ENCODE measurements around the gene CLPTM1L.

CLPTM1L gene

DNA sequence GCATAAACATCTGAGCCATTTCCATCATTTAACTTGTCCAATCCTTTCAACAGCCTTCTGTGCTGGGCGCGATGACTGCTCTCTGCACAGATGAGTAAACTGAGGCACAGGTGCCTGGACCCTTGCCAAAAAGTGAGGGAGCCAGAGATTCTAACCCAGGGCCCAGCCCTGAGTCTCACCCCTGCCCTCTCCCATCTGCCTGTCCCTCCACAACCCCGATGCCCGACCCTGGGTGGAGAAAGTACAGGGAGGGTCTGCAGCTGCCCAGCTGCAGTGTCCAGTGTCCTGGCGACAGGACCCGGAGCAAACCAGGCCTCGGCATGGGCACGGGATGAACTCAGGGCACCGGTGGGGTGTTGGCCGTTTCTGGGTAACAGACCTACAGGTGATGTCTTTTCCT is 39.6 kb upstream of the CLPTM1L start:
- intact Hi-C loops (cut with micrococcal nuclease), result no loop called here
- Mint-ChIP-seq H3K27ac (no peak overlapping the region), H3K4me1 (ENCODE audit: low read depth) (peaks cover 22% of the 10 kb centered on the region), H3K36me3 (ENCODE audit: low read depth) (no peaks in the 10 kb centered on the region), H3K4me3 (no peak overlapping the region), H3K9me3 (no peaks in the 10 kb centered on the region), H3K27me3 (peaks cover 54% of the 10 kb centered on the region)

DNA sequence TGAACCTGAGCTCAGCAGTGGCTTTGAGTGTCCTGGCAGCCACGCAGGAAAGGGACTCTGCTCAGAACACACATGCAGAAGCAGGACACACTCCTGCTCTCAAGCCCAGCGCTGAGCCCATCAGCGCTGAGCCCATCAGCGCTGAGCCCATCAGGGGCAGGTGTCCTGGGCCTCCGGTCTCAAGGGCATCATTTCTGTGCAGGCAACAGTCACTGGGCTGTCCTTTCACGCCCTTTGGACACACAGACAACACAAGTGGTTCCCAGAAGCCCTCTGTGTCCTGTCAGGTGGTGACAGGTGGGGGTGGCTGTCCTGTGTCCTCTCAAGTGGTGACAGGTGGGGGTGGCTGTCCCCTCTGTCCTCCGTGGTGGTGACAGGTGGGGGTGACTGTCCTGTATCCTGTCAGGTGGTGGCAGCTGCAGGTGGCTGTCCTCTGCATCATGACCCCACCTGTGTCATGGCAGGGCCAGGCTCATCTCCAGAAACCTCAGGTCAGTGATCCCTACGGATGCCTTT is 39.0 kb upstream of the CLPTM1L start:
- intact Hi-C loops (cut with micrococcal nuclease), result no loop called here
- no peak overlapping the region for H3K27ac Mint-ChIP-seq
- H3K36me3 Mint-ChIP-seq (ENCODE audit: low read depth), result no peaks in the 10 kb centered on the region
- H3K4me3 Mint-ChIP-seq, result no peak overlapping the region
- H3K4me1 Mint-ChIP-seq (ENCODE audit: low read depth), result peaks cover 22% of the 10 kb centered on the region
- H3K9me3 Mint-ChIP-seq, result no peaks in the 10 kb centered on the region
- H3K27me3 Mint-ChIP-seq, result peaks cover 54% of the 10 kb centered on the region

DNA sequence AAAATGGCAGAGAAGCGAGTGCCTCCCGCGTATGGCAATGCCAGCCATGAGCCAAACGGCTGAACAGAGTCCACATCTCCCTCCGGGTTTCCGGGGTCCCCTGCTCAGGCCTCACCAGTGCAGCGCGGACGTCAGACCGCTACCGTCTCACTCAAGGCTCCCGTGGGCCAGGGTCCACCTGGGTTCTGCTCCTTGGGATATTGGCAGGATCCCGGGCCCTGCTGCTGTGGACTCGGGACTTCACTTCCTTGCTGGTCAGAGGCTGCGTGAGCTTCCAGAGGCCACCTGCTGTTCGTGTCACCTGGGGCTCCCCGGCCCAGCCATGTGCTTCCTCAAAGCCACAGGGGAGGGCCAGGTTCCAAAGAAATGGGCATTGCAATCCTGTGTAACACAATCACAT is 38.4 kb upstream of the CLPTM1L start:
- intact Hi-C loops (cut with micrococcal nuclease), result no loop called here
- no peaks in the 10 kb centered on the region for H3K36me3 Mint-ChIP-seq (ENCODE audit: low read depth)
- peaks cover 22% of the 10 kb centered on the region for H3K4me1 Mint-ChIP-seq (ENCODE audit: low read depth)
- no peaks in the 10 kb centered on the region for H3K9me3 Mint-ChIP-seq
- H3K4me3 Mint-ChIP-seq, result no peak overlapping the region
- H3K27ac Mint-ChIP-seq, result no peak overlapping the region
- peaks cover 50% of the 10 kb centered on the region for H3K27me3 Mint-ChIP-seq

DNA sequence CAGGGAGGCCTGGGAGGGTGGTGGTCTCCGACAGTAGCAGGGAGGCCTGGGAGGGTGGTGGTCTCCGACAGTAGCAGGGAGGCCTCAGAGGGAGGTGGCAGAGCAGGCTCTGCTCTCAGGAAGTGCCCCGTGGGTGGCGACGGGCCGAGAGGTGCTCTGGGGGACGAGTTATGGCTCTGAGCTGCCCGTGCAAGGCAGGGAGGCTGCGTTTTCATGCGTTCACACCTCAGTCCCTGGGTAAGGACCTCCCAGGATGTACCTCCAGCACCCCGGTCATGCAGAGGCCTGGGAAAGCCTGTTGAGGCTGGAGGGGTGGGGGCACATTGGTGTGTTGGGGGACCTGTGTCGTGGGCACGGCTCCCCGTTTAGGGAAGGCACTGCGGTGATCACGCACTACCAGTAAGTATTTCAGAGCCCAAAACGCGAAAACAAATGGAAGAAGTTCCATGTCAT is 37.4 kb upstream of the CLPTM1L start:
- H3K27me3 Mint-ChIP-seq, result peaks cover 47% of the 10 kb centered on the region
- H3K9me3 Mint-ChIP-seq, result no peaks in the 10 kb centered on the region
- intact Hi-C loops (cut with micrococcal nuclease), result no loop called here

DNA sequence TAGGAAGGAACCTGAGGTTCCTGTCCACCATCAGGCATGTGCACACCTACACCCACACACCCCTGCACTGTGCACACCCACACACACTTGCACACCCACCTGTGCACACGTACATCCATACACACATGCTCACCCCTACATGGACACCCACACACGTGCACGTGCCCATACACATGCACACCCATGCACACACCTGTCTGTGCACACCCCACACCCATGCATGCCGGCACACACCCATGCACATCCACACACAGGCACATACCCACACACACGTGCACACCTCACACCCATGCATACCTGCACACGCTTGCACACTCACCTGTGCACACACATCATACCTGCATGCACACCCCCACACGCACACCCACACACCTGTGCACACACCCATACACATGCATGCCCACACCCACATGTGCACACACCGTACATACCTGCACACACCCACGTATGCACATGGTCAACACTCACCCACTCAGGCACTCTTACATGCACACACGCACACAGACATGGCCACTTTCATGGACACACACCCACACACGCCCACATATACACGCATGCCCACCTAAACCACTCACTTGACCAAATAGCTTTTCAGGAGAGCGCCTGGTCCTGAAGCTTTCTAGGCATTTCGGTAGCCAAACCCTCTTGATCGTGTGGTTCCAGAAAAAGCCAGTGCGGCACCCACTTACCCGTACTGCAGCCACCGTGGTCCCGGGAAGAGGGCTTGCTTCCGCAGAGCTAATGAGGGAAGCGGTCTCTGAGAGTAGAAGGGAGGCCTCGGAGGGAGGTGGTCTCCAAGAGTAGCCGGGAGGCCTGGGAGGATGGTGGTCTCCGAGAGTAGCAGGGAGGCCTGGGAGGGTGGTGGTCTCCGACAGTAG is 36.7 kb upstream of the CLPTM1L start:
- peaks cover 12% of the 10 kb centered on the region for H3K4me1 Mint-ChIP-seq (ENCODE audit: low read depth)
- no peaks in the 10 kb centered on the region for H3K36me3 Mint-ChIP-seq (ENCODE audit: low read depth)
- no peaks in the 10 kb centered on the region for H3K9me3 Mint-ChIP-seq
- intact Hi-C loops (cut with micrococcal nuclease), result loop anchor here (2.0 kb wide), 1 partner anchor 263 kb away; no protein-coding TSS in a partner anchor
- no peak overlapping the region for H3K27ac Mint-ChIP-seq
- peaks cover 41% of the 10 kb centered on the region for H3K27me3 Mint-ChIP-seq
- no peak overlapping the region for H3K4me3 Mint-ChIP-seq

More for the DNA sequence above, 37.4 kb upstream of the CLPTM1L start:
- H3K36me3 Mint-ChIP-seq (ENCODE audit: low read depth), result no peaks in the 10 kb centered on the region
- H3K4me1 Mint-ChIP-seq (ENCODE audit: low read depth), result peaks cover 19% of the 10 kb centered on the region
- no peak overlapping the region for H3K4me3 Mint-ChIP-seq
- H3K27ac Mint-ChIP-seq, result no peak overlapping the region

DNA sequence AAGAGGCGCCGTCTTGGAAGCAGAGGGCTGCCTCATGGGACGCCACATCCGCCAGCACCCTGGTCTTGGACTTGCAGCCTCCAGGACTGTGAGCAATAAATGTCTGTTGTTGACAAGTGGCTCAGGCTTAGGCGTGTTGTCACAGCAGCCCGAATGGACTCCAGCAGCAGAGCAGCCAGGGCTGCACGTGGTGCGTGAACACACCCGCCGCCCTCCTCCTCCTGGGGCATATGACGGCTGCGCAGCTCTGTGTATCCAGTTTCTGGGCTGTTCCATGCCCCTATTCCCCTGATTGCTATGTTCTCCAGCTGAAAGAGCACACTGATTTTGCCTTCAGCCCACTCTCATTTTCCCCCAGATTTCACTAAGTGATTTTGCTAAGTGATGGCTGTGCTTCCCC is 36.0 kb upstream of the CLPTM1L start:
- no peak overlapping the region for H3K4me3 Mint-ChIP-seq
- H3K36me3 Mint-ChIP-seq (ENCODE audit: low read depth), result no peaks in the 10 kb centered on the region
- no peak overlapping the region for H3K27ac Mint-ChIP-seq
- peaks cover 6% of the 10 kb centered on the region for H3K4me1 Mint-ChIP-seq (ENCODE audit: low read depth)
- peaks cover 39% of the 10 kb centered on the region for H3K27me3 Mint-ChIP-seq
- H3K9me3 Mint-ChIP-seq, result no peaks in the 10 kb centered on the region
- intact Hi-C loops (cut with micrococcal nuclease), result loop anchor here (2.0 kb wide), 1 partner anchor 264 kb away; no protein-coding TSS in a partner anchor

DNA sequence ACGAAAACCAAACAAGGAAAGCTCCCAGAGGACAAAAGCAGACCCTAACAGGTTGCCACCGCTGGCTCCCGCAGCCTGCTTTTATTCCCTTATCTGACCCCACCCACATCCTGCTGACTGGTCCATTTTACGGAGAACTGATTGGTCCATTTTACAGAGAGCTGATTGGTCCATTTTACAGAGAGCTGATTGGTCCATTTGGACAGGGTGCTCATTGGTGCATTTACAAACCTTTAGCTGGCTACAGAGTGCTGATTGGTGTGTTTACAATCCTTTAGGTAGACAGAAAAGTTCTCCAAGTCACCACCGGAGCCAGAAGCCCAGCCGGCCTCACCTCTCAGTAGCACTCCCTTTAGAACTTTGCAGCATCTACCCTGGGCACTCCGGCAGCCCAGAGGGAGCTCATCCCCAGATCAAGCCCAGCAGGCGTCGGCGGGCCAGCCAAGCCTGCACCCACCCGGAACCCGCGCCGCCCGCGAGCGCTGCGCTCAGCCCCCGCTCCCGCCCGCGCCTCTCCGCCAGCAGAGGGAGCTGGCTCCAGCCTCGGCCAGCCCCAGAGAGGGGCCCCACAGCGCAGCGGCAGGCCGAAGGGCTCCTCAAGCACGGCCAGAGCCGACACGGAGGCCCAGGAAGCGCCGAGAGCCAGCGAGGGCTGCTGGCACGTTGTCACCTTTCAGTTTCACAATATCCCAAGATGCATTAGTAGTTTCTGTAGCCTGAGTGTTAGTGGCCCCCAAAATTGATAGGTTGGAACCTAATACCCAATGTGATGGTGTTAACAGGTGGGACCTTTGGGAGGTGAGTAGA is 35.3 kb upstream of the CLPTM1L start:
- H3K4me1 Mint-ChIP-seq (ENCODE audit: low read depth), result peaks cover under 1% of the 10 kb centered on the region
- H3K36me3 Mint-ChIP-seq (ENCODE audit: low read depth), result no peaks in the 10 kb centered on the region
- intact Hi-C loops (cut with micrococcal nuclease), result loop anchor here (2.0 kb wide), 1 partner anchor 265 kb away; no protein-coding TSS in a partner anchor
- H3K4me3 Mint-ChIP-seq, result no peak overlapping the region
- H3K9me3 Mint-ChIP-seq, result no peaks in the 10 kb centered on the region
- H3K27ac Mint-ChIP-seq, result no peak overlapping the region
- H3K27me3 Mint-ChIP-seq, result peaks cover 45% of the 10 kb centered on the region

DNA sequence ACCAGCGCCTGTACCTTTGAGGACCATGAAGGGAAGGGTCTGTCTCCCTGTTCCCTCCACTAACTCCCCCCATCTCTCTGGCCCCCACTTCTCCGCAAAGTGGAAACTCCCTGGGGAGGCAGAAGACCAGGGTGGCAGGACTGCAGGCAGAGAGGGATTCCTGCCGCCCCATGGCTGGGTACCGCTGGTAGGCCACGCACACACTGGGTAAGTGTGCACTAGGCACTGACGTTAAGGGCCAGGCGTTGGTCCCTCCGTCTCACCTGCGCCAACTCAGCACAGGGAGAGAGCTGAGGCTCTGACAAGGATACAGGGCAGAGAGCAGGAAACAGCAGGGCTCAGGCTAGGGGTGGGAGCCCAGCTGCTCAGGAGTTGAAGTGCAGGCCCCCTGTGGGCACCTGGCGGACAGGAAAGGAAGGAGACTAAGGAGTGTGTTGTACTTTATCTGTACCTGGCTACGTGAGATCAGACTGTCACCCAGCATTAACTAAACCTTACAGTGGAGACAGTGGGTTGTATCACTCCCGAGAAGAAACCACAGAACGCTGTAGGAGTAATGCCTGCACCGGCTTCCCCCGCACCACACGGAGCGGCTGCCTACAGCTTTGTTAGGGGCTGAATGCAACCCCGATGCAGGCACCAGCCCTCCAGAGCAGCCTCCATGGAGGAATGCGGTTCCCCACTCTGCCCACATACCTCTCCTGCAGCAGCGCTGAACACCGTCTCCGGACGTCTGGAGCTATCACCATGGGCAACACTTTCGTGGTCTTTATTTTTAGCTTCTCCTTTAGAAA is 34.2 kb upstream of the CLPTM1L start:
- intact Hi-C loops (cut with micrococcal nuclease), result no loop called here
- no peak overlapping the region for H3K27ac Mint-ChIP-seq
- H3K36me3 Mint-ChIP-seq (ENCODE audit: low read depth), result no peaks in the 10 kb centered on the region
- peaks cover 52% of the 10 kb centered on the region for H3K27me3 Mint-ChIP-seq
- no peaks in the 10 kb centered on the region for H3K9me3 Mint-ChIP-seq
- H3K4me1 Mint-ChIP-seq (ENCODE audit: low read depth), result no peaks in the 10 kb centered on the region
- no peak overlapping the region for H3K4me3 Mint-ChIP-seq

DNA sequence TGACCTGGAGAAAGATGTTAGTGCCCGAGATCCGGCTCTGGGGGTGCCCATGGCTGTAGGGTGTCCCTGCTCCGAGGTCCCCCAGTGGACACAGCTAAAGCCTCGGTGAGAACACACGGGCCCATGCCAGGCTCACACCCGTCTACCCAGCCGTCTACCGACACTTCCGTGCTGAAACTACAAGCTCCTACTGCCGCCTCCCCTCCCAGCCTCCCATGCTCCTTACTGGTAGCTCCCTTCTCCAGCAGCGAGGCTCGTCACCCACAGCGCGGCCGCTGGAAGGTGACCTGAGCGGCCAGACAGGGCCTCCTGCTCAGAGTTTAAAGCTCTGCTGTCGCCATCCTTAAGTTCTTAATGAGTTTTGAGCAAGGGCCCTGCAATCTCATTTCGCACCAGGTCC is 33.2 kb upstream of the CLPTM1L start:
- H3K36me3 Mint-ChIP-seq (ENCODE audit: low read depth), result no peaks in the 10 kb centered on the region
- no peak overlapping the region for H3K4me3 Mint-ChIP-seq
- peaks cover 48% of the 10 kb centered on the region for H3K27me3 Mint-ChIP-seq
- no peak overlapping the region for H3K27ac Mint-ChIP-seq
- no peaks in the 10 kb centered on the region for H3K4me1 Mint-ChIP-seq (ENCODE audit: low read depth)
- no peaks in the 10 kb centered on the region for H3K9me3 Mint-ChIP-seq
- intact Hi-C loops (cut with micrococcal nuclease), result no loop called here

DNA sequence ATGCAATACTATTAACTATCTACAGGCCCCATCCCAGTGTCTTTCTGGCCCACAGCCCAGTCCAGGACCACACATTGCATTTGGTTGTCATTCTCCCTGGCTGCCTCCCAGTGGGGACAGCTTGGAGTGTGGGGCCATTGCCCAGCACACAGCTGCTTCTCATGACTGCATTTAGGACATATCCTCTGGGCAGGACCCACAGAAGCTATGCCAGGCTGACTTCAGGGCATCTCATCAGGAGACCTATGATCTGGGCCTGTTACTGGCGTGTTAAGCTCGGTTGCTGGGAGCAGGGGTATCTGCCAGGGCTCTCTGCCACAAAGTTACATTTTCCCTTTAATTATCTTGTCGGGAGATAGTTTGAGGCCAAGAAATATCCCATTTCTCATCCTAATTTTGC is 32.1 kb upstream of the CLPTM1L start:
- Mint-ChIP-seq H3K4me3 (no peak overlapping the region), H3K27ac (no peak overlapping the region), H3K4me1 (ENCODE audit: low read depth) (peaks cover 3% of the 10 kb centered on the region), H3K9me3 (no peaks in the 10 kb centered on the region), H3K27me3 (peaks cover 55% of the 10 kb centered on the region), H3K36me3 (ENCODE audit: low read depth) (no peaks in the 10 kb centered on the region)
- intact Hi-C loops (cut with micrococcal nuclease), result no loop called here

DNA sequence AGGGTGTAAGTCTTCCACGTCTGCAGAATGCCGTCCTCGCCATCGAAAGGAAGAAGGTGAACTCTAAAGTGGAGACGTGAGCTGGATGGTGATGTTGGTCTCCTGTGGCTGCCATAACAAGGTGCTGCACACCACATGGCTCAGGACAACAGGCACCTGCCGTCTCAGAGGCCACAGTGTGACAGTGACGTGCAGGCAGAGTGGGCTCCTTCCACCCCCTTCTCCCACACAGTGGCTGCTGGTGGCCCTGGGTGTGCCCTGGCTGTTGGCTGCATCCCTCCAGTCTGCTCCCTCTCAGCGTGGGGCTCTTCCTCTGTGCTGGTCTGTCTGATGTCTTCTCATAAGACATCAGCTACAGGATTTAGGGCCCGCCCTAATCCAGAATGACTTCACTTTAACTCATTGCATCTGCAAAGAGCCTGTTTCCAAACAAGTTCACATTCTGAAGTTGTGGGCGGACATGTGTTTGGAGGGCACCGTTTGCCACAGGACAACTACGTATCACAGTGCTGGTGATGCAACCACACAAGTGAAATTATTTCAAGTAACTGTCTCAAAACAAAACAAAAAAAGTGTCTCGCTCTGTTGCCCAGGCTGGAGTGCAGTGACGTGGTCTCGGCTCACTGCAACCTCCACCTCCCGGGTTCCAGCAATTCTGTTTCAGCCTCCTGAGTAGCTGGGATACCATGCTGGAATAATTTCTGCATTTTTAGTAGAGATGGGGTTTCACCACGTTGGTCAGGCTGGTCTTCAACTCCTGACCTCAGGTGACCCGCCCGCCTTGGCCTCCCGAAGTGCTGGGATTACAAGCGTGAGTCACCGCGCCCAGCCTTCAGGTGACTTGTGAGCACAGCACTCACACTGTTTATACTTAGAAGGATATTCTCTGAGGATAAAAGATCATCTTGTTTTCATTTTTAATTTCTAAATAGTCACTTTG is 31.2 kb upstream of the CLPTM1L start:
- Mint-ChIP-seq H3K9me3 (no peaks in the 10 kb centered on the region), H3K27me3 (peaks cover 47% of the 10 kb centered on the region), H3K4me3 (no peak overlapping the region), H3K27ac (no peak overlapping the region), H3K36me3 (ENCODE audit: low read depth) (no peaks in the 10 kb centered on the region), H3K4me1 (ENCODE audit: low read depth) (peaks cover 11% of the 10 kb centered on the region)
- intact Hi-C loops (cut with micrococcal nuclease), result no loop called here

DNA sequence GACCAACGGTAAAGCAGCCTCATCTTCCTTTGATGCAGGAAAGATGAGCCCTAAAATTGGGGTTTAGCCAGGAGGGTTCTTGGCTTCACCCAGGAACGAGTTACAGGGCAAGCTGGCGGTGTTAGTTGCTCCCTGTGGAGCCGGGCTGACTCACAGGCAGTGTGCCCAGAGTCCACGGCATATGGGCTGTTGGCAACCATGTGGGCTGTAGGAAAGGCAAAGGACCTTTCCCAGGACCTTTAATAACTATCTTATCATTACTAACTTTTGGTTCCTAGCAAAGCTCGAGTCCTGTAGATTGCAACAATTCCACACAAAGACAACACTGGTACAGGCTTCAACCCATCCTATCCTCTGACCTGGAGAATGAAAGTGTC is 29.8 kb upstream of the CLPTM1L start:
- H3K4me3 Mint-ChIP-seq, result no peak overlapping the region
- peaks cover 12% of the 10 kb centered on the region for H3K4me1 Mint-ChIP-seq (ENCODE audit: low read depth)

More for the DNA sequence above, 29.8 kb upstream of the CLPTM1L start:
- no peak overlapping the region for H3K27ac Mint-ChIP-seq
- no peaks in the 10 kb centered on the region for H3K36me3 Mint-ChIP-seq (ENCODE audit: low read depth)
- H3K27me3 Mint-ChIP-seq, result peaks cover 34% of the 10 kb centered on the region
- H3K9me3 Mint-ChIP-seq, result no peaks in the 10 kb centered on the region
- intact Hi-C loops (cut with micrococcal nuclease), result no loop called here
